GM12878 (cell line): ENCODE data around the gene CRYGA. TPM values are rescaled to one million over a fixed set of nuclear protein-coding genes. Genes with fewer than 3 reads are reported as not detected.

ENCODE experiments used
- ESRRA ChIP-seq: IDR thresholded peaks from 2 replicates; pipeline ENCODE4 v1.6.1; 2012; ENCODE audit warnings: mild to moderate bottlenecking, low read length, improper control_type of control experiment
- HCFC1 ChIP-seq: fragments of 150-350 bp; IDR thresholded peaks from 2 replicates; pipeline ENCODE4 v1.6.1; 2014; ENCODE audit warnings: low read length
- IRF4 ChIP-seq: IDR thresholded peaks from 2 replicates; pipeline ENCODE4 v1.6.1; 2011; ENCODE audit warnings: low read depth, low read length
- JUND ChIP-seq: IDR thresholded peaks from 2 replicates; pipeline ENCODE4 v1.6.1; 2012; ENCODE audit warnings: low read depth, mild to moderate bottlenecking, low read length, improper control_type of control experiment, moderate library complexity
- NFIC ChIP-seq: IDR thresholded peaks from 2 replicates; pipeline ENCODE4 v1.6.1; 2012; ENCODE audit warnings: low read depth, mild to moderate bottlenecking, inconsistent platforms, low read length, moderate library complexity
- NRF1 ChIP-seq: conservative IDR thresholded peaks from 2 replicates; pipeline ENCODE4 v1.6.1; 2011; ENCODE audit warnings: mild to moderate bottlenecking, low read depth, low read length, improper control_type of control experiment
- RCOR1 ChIP-seq: conservative IDR thresholded peaks from 2 replicates; pipeline ENCODE4 v1.6.1; 2012; ENCODE audit warnings: low read depth, low read length, improper control_type of control experiment
- SMC3 ChIP-seq: IDR thresholded peaks from 2 replicates; pipeline ENCODE4 v1.6.1; 2011; ENCODE audit warnings: low read length, improper control_type of control experiment, borderline replicate concordance
- SPI1 ChIP-seq: IDR thresholded peaks from 2 replicates; pipeline ENCODE4 v1.6.1; 2011; ENCODE audit warnings: low read depth, mild to moderate bottlenecking, low read length, moderate library complexity, borderline replicate concordance; ENCODE audit not compliant: insufficient read depth
- STAT3 ChIP-seq: IDR thresholded peaks from 2 replicates; pipeline ENCODE4 v1.6.1; 2011; ENCODE audit warnings: low read depth, low read length, improper control_type of control experiment
- TBL1XR1 ChIP-seq: IDR thresholded peaks from 2 replicates; pipeline ENCODE4 v1.6.1; 2012; ENCODE audit warnings: low read depth, low read length, improper control_type of control experiment
- YY1 ChIP-seq: IDR thresholded peaks from 2 replicates; pipeline ENCODE4 v1.6.1; 2011; ENCODE audit warnings: low read depth, mild to moderate bottlenecking, low read length
- ZNF217 ChIP-seq: fragments of 450-650 bp; IDR thresholded peaks from 2 replicates; pipeline ENCODE4 v1.6.1; 2017; ENCODE audit warnings: antibody characterized with exemption, mild to moderate bottlenecking
- polyA plus RNA-seq, 11 experiments: library from polyadenylated mRNA; depleted of rRNA in 4 of 11; unstranded in 6 of 11; stranded (reverse) in 5 of 11; fragments of >200 nt; fragmentation: Nextera tagmentation in 4 of 11; fragmentation: Illumina TruSeq in 1 of 11; extraction: Ambion mirVana in 4 of 11; extraction: Trizol in 1 of 11; gene quantifications; 1 replicate in 1 of 11; 2 replicates in 10 of 11; pipeline versions ENCODE4 v1.2.1 to v1.2.3, GENCODE V29; 2011 to 2016; ENCODE audit warnings: inconsistent platforms in 2 of 11, missing spikeins in 2 of 11, low read depth in 1 of 11
- total RNA-seq, 4 experiments: library from RNA; depleted of rRNA in 3 of 4; stranded (reverse); fragments of >200 nt in 3 of 4; fragmentation: Illumina TruSeq in 1 of 4; extraction: Trizol in 1 of 4; gene quantifications; 2 replicates each; pipeline versions ENCODE4 v1.2.1 to v1.2.3, GENCODE V29; 2013 to 2021
- TF ChIP-seq, protein P1 (sequence below): fragments of 450-650 bp; IDR thresholded peaks from 2 replicates; pipeline ENCODE4 v1.6.1; 2017; ENCODE audit warnings: mild to moderate bottlenecking, moderate library complexity
- TF ChIP-seq, protein P2 (sequence below): IDR thresholded peaks from 2 replicates; pipeline ENCODE4 v1.6.1; 2012; ENCODE audit warnings: low read depth, low read length, improper control_type of control experiment
- TF ChIP-seq, protein P3 (sequence below): fragments of 450-650 bp; IDR thresholded peaks from 2 replicates; pipeline ENCODE4 v1.6.1; 2017; ENCODE audit warnings: low read depth, mild to moderate bottlenecking, moderate library complexity
- TF ChIP-seq, protein P4 (sequence below): fragments of 150-350 bp; IDR thresholded peaks from 2 replicates; pipeline ENCODE4 v1.6.1; 2016; ENCODE audit warnings: low read depth, low read length
- TF ChIP-seq, protein P5 (sequence below): fragments of 450-650 bp; IDR thresholded peaks from 2 replicates; pipeline ENCODE4 v1.6.1; 2017; ENCODE audit warnings: antibody characterized with exemption, mild to moderate bottlenecking, moderate library complexity

Gene CRYGA
- total and polyA plus RNA-seq, 10 of the 15 experiments (the other 5 are each of a cell fraction or from before 2014, with no cell fraction given) = not detected

DNA sequence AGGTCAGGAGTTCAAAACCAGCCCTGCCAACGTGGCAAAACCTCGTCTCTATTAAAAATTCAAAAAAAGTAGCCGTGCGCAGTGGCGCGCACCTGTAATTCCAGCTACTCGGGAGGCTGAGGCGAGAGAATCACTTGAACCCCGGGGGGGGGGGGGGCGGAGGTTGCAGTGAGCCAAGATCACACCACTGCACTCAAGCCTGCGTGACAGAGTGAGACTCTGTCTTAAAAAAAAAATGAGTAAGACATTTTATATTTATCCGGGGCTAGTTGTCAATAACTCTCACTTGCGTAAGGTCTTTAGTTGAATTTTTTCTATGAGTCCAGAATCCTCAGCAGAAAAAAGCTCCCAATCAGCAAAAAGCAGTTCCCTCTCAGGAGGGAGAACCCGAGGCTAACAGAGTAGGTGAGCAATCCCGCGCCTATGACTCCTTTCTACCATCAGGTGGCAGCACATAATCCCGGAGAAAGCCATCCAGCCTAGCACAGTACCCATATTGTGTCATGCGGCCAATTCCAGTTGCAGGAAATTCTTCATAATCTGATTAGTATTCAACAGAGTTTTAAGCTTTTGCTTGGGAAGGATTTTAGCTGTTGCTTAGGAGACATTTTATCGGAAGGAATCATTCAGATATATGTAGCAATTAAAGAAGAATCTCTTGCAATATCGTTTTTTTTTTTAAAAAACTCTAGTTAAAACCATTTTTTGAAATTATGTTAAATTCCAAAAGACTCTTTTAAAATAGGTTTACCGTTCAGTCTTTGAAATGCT, 11.9 kb upstream of the CRYGA start (continued):
- TF ChIP-seq, protein P1, sequence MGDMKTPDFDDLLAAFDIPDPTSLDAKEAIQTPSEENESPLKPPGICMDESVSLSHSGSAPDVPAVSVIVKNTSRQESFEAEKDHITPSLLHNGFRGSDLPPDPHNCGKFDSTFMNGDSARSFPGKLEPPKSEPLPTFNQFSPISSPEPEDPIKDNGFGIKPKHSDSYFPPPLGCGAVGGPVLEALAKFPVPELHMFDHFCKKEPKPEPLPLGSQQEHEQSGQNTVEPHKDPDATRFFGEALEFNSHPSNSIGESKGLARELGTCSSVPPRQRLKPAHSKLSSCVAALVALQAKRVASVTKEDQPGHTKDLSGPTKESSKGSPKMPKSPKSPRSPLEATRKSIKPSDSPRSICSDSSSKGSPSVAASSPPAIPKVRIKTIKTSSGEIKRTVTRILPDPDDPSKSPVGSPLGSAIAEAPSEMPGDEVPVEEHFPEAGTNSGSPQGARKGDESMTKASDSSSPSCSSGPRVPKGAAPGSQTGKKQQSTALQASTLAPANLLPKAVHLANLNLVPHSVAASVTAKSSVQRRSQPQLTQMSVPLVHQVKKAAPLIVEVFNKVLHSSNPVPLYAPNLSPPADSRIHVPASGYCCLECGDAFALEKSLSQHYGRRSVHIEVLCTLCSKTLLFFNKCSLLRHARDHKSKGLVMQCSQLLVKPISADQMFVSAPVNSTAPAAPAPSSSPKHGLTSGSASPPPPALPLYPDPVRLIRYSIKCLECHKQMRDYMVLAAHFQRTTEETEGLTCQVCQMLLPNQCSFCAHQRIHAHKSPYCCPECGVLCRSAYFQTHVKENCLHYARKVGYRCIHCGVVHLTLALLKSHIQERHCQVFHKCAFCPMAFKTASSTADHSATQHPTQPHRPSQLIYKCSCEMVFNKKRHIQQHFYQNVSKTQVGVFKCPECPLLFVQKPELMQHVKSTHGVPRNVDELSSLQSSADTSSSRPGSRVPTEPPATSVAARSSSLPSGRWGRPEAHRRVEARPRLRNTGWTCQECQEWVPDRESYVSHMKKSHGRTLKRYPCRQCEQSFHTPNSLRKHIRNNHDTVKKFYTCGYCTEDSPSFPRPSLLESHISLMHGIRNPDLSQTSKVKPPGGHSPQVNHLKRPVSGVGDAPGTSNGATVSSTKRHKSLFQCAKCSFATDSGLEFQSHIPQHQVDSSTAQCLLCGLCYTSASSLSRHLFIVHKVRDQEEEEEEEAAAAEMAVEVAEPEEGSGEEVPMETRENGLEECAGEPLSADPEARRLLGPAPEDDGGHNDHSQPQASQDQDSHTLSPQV = no peak
- TF ChIP-seq, protein P2, sequence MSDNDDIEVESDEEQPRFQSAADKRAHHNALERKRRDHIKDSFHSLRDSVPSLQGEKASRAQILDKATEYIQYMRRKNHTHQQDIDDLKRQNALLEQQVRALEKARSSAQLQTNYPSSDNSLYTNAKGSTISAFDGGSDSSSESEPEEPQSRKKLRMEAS = no peak
- TF ChIP-seq SPI1 = no peak
- no peak for TF ChIP-seq ZNF217
- TF ChIP-seq YY1 = peak; percentile 41; the same call in 1 of the 2 replicates
- no peak for TF ChIP-seq STAT3
- TF ChIP-seq, protein P3, sequence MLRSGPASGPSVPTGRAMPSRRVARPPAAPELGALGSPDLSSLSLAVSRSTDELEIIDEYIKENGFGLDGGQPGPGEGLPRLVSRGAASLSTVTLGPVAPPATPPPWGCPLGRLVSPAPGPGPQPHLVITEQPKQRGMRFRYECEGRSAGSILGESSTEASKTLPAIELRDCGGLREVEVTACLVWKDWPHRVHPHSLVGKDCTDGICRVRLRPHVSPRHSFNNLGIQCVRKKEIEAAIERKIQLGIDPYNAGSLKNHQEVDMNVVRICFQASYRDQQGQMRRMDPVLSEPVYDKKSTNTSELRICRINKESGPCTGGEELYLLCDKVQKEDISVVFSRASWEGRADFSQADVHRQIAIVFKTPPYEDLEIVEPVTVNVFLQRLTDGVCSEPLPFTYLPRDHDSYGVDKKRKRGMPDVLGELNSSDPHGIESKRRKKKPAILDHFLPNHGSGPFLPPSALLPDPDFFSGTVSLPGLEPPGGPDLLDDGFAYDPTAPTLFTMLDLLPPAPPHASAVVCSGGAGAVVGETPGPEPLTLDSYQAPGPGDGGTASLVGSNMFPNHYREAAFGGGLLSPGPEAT = no peak
- TF ChIP-seq, protein P4, sequence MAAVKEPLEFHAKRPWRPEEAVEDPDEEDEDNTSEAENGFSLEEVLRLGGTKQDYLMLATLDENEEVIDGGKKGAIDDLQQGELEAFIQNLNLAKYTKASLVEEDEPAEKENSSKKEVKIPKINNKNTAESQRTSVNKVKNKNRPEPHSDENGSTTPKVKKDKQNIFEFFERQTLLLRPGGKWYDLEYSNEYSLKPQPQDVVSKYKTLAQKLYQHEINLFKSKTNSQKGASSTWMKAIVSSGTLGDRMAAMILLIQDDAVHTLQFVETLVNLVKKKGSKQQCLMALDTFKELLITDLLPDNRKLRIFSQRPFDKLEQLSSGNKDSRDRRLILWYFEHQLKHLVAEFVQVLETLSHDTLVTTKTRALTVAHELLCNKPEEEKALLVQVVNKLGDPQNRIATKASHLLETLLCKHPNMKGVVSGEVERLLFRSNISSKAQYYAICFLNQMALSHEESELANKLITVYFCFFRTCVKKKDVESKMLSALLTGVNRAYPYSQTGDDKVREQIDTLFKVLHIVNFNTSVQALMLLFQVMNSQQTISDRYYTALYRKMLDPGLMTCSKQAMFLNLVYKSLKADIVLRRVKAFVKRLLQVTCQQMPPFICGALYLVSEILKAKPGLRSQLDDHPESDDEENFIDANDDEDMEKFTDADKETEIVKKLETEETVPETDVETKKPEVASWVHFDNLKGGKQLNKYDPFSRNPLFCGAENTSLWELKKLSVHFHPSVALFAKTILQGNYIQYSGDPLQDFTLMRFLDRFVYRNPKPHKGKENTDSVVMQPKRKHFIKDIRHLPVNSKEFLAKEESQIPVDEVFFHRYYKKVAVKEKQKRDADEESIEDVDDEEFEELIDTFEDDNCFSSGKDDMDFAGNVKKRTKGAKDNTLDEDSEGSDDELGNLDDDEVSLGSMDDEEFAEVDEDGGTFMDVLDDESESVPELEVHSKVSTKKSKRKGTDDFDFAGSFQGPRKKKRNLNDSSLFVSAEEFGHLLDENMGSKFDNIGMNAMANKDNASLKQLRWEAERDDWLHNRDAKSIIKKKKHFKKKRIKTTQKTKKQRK = no peak
- TF ChIP-seq, protein P5, sequence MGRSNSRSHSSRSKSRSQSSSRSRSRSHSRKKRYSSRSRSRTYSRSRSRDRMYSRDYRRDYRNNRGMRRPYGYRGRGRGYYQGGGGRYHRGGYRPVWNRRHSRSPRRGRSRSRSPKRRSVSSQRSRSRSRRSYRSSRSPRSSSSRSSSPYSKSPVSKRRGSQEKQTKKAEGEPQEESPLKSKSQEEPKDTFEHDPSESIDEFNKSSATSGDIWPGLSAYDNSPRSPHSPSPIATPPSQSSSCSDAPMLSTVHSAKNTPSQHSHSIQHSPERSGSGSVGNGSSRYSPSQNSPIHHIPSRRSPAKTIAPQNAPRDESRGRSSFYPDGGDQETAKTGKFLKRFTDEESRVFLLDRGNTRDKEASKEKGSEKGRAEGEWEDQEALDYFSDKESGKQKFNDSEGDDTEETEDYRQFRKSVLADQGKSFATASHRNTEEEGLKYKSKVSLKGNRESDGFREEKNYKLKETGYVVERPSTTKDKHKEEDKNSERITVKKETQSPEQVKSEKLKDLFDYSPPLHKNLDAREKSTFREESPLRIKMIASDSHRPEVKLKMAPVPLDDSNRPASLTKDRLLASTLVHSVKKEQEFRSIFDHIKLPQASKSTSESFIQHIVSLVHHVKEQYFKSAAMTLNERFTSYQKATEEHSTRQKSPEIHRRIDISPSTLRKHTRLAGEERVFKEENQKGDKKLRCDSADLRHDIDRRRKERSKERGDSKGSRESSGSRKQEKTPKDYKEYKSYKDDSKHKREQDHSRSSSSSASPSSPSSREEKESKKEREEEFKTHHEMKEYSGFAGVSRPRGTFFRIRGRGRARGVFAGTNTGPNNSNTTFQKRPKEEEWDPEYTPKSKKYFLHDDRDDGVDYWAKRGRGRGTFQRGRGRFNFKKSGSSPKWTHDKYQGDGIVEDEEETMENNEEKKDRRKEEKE = no peak
- peak; percentile 69 for TF ChIP-seq SMC3
- TF ChIP-seq HCFC1 = no peak
- TF ChIP-seq NFIC = no peak
- TF ChIP-seq RCOR1 = no peak
- no peak for TF ChIP-seq TBL1XR1
- no peak for TF ChIP-seq NRF1
- TF ChIP-seq JUND = no peak
- no peak for TF ChIP-seq ESRRA
- TF ChIP-seq IRF4 = 0 out of 2 replicates have a peak, but pooled peaks have one; percentile 47
